Transverse colon (tissue), 4 donors: ENCODE measurements around the gene ACVR1C.

Experiments
- CTCF ChIP-seq, 5 experiments: fragments of 200-600 bp in 3 of 5; fragments of 450-650 bp in 2 of 5; sonication (generic) in 3 of 5; IDR thresholded peaks; 1 replicate in 2 of 5; 2 replicates in 3 of 5; pipeline ENCODE4 v1.5.1; 2016 to 2017; ENCODE audit warnings: antibody characterized with exemption in 5 of 5, inconsistent platforms in 3 of 5, mild to moderate bottlenecking in 2 of 5, moderate library complexity in 1 of 5
- POLR2A ChIP-seq: fragments of 450-650 bp; IDR thresholded peaks from one replicate; pipeline ENCODE4 v1.6.1; 2016; ENCODE audit warnings: antibody characterized with exemption, mild to moderate bottlenecking, moderate library complexity
- POLR2AphosphoS5 ChIP-seq, 3 donors: sonication (generic); formaldehyde crosslinking; IDR thresholded peaks; one replicate each; pipeline ENCODE4 v1.6.1; 2016; ENCODE audit warnings: antibody characterized with exemption in 3 of 3

- TF ChIP-seq CTCF (IDR thresholded peaks at IDR 0.05) (no peak), POLR2A (no peak), POLR2AphosphoS5 (IDR thresholded peaks at IDR 0.05) (no peak)
Measured at GRCh38 chr2:157486596-157487270, 141.9 kb downstream of the ACVR1C start.
